HG03442 (cell line): Measurements from ENCODE around the gene F7.
"Not testable (repeated sequence)": the region's sequence is repeated elsewhere in the genome, so short reads cannot be mapped to it uniquely, and the experiment has no call there.

Experiments
- ATAC-seq: cut with Tn5 transposase; IDR thresholded peaks from one replicate; pipeline ENCODE4 v1.9.1; 2021; ENCODE audit warnings: mild to moderate bottlenecking, moderate library complexity; ENCODE audit not compliant: unreplicated experiment

Gene F7

GRCh38 chr13:113105032-113105920 is at the start of gene F7:
TSS of gene F7 (plus strand) at chr13:113105791. CDS start at chr13:113105842, 51 bp downstream.
- ATAC-seq, result no peak

DNA sequence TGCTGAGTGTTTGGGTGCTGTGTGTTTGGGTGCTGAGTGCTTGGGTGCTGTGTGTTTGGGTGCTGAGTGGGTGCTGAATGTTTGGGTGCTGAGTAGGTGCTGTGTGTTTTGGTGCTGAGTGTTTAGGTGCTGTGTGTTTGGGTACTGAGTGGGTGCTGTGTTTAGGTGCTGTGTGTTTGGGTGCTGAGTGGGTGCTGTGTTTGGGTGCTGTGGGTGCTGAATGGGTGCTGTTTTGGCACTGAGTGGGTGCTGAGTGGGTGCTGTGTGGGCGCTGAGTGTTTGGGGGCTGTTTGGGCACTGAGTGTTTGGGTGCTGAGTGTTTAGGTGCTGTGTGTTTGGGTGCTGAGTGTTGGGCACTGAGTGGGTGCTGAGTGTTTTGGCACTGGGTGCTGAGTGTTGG is 48.5 kb upstream of the F7 start:
- no peak for ATAC-seq

DNA sequence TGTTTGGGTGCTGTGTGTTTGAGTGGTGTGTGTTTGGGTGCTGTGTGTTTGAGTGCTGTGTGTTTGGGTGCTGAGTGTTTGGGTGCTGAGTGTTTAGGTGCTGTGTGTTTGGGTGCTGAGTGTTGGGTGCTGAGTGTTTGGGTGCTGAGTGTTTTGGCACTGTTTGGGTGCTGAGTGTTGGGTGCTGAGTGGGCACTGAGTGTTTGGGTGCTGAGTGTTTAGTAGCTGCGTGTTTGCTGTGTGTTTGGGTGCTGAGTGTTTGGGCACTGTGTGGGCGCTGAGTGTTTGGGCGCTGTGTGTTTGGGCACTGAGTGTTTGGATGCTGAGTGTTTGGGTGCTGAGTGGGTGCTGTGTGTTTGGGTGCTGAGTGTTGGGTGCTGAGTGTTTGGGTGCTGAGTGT is 48.0 kb upstream of the F7 start:
- ATAC-seq, result not testable (repeated sequence)

- no peak for ATAC-seq
Measured at GRCh38 chr13:113058129-113058987, 47.2 kb upstream of the F7 start.

DNA sequence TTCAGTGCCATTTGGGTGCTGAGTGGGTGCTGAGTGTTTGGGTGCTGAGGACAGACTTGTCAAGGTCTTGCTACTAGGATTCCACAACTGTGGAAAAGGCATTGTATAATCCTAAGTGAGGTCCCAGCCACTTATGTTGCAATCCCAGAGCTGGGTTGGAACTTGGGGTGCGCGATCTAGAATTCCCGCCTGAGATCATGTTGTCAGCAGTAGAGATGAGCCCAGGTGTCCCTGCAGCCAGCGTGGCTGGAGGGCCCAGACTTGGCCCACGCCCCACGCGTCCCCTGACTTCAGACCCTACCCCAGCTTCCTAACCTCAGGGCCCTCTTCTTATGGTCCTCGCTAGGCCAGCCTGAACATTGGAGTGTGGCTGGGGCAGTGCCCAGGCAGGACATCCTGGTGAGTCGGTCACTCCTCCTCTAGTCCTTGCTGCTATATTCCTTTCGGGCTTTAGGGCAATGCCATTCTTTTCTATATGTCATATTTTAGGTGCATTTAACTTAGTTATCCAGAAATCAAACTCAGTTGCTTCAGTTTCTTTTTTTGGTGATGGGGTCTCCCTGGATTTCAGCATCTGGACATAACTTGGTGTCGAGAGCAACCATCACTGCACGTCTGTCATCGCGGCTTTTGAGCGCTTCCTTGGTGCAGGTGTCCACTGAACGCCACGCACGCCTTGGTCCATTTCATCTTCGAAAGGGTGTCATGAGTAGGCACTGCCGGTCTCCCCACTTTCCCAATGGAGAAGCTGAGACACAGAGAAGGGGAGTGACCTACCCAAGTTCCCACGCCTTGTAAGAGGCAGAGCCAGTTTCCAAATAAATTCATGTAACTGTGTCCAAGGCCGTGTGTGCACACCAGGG is 46.4 kb upstream of the F7 start:
- no peak for ATAC-seq

DNA sequence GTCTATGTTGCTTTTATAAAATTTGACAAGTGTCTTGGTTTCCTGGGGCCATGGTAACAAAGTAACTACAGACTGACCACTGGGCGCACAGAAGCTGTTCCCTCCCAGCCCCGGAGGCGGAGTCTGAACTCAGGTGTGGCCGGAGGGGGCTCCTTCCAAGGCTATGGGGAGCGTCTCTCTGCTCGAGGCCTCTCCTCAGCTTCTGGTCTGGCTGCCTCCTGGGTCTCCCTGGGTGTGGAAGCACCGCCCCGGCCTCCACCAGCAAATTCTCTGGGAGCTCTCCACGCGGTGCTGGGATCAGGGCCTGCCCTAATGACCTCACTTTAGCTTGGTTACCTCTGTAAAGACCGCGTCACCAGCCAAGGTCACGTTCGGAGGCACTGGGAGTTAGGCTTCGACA is 45.7 kb upstream of the F7 start:
- no peak for ATAC-seq

DNA sequence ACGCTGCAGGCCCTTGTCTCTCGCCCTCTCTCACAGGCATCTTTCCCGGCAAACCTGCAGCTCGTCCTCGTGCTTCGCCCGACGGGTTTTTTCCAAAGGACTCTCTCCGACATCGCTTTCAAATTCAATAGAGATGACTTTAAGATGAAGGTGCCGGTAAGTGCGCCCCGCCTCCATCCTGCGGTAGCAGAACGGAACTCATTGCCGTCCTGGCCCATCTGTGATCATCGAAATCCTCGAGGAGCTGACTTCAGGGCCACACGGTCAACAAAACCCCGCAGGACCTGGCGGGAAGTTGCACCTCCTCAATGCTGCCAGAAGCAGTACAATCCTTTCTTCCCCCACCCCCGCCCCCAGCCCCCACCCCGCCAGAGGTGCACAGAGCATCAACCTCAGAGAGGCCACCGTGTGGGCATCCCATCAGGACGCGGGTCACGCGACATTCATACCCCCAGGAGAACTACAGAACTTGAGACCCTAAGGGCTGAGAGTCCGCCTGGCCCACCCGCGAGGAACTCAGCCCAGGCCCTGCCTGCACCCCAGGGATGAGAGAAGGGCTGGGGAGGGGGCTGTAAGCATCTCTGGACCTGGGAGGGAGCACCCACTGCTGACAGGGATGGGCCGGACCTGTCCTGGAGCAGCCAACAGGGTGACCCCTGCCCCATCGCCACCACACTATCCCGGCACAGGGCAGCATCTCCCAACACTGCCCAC is 44.9 kb upstream of the F7 start:
- ATAC-seq, result no peak

GRCh38 chr13:113061271-113061625 is 44.3 kb upstream of the F7 start:
- no peak for ATAC-seq

- ATAC-seq, result no peak
Measured at GRCh38 chr13:113061796-113062425, 43.7 kb upstream of the F7 start.

GRCh38 chr13:113062691-113063090 is 42.9 kb upstream of the F7 start:
- no peak for ATAC-seq

GRCh38 chr13:113063091-113063491 is 42.5 kb upstream of the F7 start:
- no peak for ATAC-seq

DNA sequence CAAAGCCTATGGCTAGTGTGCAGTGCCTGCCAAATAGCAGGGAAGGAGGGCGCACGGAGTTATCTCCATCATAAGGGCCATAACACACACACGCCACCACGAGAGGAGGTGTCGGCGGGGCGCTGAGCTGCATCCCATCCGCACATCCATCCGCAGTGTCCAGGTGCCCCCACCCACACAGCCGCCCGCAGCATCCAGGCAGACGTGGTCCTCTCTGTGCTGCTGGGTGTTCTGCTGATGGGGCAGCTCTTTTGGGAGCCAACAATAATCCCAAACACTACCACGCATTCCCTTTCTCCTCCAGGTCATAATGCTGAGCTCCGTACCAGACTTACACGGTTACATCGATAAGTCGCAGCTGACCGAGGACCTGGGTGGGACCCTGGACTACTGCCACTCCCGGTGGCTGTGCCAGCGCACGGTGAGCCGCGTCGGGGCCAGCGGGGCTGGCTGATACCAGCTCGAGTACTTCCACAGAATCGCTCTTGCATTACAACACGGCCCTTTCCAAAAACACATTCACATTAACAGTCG is 41.5 kb upstream of the F7 start:
- ATAC-seq, result no peak

DNA sequence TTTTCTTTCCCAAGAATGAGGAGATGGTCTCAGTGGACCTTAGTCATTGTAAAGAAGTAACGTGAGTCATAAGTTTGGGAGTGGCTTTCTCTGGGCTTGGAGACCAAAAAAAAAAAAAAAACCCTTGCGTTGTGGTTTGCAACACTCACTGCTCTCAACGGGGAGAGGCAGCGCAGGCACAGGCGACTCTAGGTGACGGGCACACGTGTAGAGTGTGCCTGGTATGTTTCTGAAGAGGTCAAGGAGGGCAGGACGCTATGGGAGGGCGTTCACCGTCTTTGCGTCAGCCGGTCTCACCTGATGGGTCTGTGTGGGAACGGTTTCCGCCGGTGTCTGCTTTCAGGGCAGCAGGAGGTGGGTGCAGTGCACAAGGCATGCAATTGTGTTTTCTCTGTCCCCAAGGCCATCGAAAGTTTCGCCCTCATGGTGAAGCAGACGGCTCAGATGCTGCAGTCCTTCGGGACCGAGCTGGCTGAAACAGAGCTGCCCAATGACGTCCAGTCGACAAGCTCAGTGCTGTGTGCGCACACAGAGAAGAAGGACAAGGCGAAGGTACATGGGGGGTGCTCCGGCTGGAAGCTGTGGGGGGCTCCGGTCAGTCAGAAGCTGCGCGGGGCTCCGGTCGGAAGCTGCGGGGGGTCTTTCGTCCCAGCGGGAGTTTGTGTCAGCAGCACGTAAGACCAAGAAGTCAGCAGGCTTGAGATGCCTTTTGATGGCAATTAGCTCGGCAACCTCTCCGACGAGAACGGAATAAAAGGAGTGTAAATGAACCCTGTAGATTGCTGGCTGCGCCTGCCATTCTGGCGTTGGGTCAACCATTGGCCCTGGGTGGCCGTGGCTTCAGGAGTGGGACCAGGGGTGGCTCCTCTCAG is 40.8 kb upstream of the F7 start:
- no peak for ATAC-seq

- no peak for ATAC-seq
Measured at GRCh38 chr13:113065406-113066141, 40.0 kb upstream of the F7 start.

GRCh38 chr13:113066142-113066455 is 39.5 kb upstream of the F7 start:
- no peak for ATAC-seq

DNA sequence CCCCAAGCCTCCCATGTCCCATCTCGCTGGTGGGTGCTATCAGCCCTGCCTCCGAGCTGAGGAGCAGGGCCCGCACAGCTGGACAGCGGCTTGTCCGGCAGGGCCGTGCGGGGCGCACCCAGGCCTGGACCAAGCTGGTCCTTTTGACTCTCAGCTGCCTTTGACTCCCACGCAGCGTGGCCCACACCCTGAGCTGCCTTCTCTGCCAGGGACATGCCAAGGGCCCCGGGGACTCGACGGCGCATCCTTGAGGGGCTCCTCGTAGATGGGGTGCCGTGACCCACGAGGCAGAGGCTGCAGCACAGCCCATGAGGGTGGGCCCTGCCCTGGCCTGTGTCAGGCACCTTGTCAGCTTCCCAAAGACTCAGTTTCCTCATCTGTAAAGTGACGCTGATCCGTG is 38.8 kb upstream of the F7 start:
- ATAC-seq, result no peak

- no peak for ATAC-seq
Measured at GRCh38 chr13:113069861-113070805, 35.5 kb upstream of the F7 start.
